Epidermal melanocyte (primary cell): ENCODE results near the gene KHDC3L.

Experiments used
- DNase-seq: peaks from one replicate; pipeline ENCODE4 v3.0.0; 2011; ENCODE audit warnings: low spot score; ENCODE audit not compliant: insufficient read length

KHDC3L gene, protein sequence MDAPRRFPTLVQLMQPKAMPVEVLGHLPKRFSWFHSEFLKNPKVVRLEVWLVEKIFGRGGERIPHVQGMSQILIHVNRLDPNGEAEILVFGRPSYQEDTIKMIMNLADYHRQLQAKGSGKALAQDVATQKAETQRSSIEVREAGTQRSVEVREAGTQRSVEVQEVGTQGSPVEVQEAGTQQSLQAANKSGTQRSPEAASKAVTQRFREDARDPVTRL

DNA sequence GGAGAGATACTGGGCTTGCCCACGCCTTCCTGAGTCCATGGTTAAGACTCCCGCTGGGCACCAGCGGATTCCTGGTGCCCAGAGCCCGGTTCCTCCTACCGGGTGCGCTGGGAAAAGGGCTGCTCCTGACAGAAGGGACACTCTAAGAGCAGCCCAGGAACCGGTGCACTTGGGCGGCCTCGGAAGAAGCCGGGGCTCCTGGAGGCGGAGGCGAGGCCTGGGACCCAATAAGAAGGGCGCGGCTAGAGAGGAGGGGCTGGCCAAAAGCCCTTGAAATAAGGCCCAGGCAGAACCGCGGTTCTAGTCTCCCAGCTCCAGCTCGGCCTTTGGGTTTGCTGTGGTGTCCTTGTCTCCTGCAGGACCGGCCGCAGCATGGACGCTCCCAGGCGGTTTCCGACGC is at the start of gene KHDC3L:
Gene KHDC3L (plus strand): TSS at position 301 of the 400 bp plus-strand sequence. CDS start 72 bp downstream, at position 373.
- no peak for DNase-seq

DNA sequence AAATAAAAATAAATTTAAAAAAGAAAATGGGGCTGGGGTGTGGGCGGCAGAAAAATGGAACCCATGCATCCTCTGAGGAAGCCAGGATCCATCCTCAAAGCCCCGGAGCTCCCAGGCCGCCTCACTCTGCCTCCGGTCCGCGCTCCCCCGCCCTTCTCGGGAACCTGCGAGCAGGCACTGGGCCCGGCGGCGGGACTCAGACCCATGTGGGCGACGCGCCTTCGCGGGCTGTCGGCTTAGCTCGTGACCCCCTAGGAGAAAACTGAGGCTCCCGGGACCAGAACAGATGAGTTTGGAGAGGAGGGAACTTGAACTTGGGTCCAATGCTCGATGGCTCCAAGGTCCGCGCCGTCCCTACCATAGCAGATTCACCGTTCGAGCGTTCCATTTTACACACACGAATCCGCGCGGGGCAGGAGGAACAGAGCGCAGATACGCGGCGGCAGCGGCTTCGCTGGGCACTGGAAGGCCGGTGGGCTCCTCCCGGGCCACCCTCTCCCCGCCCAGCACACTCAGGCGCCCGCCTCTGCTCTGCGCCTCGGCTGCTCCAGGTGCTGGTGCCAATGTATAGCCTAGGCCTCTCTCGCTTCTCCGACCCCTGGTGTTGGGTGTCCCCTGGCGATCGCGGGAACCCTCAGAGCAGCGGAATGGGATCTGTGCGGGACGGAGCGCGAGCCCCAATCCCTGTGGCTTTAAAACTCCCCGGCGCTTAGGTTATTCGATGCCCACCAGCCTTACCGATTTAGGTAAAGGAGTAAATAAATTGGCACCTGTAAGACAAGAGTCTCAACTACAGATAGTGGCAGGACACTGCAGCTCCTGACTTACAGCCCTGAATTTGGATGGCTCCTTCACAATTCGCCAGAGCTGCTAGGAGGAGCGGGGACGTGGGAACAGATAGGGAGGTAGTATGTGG is 47.6 kb upstream of the KHDC3L start:
- no peak for DNase-seq

DNA sequence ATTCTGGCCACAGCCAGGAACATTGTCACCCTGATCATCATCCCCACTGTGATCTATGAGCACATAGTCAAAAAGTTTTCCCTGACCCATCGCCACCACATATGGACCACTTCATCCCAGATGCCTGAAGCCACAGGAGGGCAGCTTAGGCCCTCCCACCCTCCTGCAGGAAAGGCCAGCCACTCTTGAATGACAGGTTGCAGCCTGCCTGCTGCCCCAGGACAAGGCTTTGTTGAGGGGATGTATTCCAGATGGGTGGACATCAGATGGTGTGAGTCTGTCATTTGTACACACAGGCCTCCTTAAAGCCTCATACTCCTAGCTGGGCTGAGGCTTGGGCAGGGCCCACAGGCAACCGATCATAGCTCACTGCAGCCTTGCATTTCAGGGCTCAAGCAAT is 39.1 kb upstream of the KHDC3L start:
- no peak for DNase-seq

DNA sequence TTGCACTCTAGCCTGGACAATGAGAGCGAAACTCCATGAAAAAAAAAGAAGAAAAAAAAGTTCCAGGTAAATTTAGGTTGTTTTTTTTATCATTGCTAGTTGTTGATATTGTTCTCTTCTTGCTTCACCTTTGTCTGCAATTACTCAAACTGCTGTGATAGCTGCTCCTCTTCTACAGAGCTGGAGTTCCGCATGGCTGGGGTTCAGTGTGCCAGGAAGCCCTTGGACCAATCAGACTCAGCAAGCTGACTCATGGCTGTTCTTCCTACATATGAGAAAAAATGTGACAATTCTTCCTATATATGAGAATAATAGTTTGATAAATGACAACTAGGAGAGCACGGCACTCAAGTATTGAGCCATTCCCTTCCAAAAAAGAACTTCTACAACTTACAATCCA is 36.8 kb upstream of the KHDC3L start:
- no peak for DNase-seq

DNA sequence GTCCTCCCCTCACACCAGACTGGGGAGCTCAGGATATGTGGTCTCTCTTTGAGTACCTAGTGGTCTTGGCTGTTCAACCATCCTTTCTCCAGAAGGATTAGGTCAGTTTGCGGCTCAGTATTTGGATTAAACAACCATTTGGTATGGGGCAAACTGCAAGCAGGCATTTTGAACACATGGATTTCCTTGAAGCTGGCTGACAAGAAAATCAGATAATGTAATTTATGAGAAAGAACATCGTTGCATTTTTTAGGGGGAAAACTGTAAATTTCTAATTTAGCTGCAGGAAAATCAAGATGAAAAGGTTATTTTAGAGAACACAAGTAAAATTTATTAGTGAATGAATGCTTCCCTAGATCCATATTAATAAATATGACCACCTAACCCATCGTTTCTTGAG is 33.7 kb upstream of the KHDC3L start:
- DNase-seq, result no peak

DNA sequence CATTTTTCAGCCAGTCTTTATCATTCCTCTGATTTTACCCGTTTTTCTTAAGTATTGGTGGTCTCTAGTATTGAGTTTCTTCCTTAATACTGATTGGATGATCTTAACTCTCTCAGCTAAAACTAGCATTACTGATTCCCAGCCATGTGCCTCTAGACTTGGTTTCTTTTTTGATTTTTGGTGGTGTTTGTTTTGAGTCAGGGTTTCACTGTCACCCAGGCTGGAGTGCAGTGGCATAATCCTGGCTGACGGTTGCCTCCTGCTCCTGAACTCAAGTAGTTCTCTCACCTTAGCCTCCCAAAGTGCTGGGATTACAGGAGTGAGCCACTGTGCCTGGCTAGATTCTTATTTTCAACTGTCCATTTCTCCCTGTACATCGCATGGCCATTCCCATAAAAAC is 33.3 kb upstream of the KHDC3L start:
- no peak for DNase-seq

DNA sequence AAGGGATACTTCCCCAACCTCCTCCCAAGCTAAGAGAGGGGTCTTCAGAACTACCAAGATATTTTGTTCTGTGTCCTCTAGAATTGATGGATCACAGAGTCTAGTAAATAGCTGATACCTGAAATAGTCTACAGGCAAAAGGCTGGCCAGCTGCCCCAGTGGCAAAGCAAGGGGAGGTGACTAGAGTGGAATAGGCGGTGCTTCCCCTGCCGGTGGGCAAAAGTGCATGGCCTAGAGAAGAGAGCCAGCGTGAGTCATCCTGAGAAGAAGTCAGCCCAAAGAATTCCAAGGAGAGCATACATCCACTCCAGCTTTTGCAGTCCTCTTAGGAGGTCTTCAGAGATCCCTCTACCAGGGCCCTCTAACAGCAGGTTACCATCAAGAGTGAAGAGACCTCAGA is 23.1 kb upstream of the KHDC3L start:
- no peak for DNase-seq

DNA sequence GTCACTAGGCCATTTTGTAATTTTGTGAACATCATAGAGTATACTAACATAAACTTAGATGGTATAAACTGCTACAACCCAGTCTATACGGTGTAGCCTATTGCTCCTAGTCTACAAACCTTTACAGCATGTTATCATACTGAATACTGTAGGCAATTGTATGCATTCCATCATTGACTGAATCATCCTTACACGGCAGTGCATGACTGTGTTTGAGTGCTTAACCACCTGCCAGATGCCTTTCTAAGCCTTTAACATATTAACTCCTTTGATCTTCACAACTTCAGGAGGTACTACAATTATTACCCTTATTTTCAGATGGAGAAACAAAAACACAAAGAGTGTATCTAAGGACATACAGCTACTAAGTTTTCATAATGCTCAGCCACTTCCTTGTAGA is 22.4 kb upstream of the KHDC3L start:
- no peak for DNase-seq

DNA sequence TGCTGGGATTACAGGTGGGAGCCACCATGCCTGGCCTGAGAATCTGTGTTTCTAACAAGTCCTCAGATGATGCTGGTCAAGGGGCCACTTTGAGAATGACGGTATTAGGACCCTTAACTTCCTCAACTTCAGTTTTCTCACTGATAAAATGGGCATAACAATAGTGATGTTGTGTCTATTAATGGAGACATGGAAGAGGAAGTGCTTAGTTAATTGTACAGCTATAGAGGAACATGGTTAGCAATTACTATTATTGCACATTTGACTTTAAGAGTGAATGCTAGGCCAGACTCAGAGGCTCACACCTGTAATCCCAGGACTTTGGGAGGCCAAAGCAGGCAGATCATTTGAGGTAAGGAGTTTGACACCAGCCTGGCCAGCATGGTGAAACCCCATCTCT is 21.1 kb upstream of the KHDC3L start:
- DNase-seq, result no peak

DNA sequence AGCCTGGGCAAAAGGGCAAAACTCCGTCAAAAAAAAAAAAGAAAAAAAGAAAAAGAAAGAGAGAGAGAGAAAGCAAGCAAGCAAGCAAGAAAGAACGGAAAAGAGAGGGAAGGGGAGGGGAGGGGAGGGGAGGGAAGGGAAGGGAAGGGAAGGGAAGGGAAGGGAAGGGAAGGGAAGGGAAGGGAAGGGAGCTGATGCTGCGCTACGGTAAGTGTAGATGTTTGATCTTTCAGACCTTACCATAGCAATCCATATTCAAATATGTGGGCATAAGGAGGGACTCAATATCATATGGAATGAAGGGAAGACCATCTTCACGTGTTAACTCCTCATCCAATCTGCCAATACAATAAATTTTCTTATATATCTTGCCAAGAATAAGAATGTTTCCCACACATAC is 20.3 kb upstream of the KHDC3L start:
- no peak for DNase-seq

DNA sequence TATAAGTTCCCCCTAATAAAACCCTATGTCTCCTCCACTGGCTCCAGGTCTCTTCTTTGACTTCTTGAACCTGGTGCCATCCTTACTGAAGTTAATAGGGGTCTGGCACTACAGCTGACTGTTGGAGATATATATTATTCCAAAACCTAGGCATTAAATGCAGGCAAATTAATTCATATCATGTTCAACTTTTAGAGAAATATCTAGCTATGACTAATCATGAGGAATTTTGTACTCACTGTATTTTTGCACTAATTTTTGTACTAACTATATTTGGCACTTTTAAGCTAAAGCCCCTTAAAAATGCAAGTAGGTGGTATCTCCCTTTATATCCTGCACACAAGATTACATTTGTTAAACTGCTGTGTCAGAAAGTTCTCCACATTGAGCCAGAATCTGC is 19.3 kb upstream of the KHDC3L start:
- no peak for DNase-seq

DNA sequence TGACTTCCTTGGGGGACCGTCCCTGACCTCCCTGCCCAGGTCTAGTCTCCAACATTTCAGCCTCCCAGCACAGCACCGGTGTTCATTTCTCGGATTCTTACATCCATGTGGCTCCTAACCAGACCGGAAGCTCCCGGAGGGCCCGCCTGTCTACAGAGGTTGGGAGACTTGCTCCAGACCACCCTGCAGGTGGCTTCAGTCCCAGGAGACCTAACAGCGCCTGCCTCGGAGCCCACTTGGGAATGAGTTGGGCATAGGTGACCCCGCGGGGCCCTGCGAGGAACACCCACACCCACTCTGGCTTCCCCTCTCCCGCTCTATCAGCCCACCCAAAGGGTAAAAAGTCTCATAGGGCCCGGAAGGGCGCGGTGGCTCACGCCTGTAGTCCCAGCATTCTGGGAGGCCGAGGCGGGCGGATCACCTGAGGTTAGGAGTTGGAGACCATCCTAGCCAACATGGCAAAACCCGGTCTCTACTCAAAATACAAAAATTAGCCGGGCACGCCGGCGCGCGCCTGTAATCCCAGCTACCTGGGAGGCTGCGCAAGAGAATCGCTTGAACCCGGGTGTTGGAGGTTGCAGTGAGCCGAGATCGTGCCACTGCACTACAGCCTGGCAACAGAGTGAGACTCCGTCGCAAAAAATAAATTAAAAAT is 13.8 kb upstream of the KHDC3L start:
- DNase-seq, result no peak

DNA sequence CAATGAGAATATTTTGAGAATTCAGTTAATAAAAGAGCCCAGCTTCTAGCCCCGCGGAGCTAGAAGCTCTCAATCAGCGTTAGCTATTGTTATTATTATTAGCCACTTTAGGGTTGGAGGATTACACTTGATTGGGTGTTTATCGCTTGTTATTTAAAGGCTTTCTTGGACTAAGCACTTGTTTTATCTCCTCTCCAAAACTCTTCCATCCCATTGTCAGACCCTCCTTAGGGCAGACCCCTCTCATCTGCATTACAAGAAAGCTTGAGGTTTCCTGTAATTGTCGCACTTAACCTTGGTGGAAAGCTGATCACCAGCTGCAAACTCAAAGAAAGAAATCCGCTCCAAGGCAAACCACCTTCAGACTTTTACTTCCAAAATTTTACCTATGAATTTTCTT is 13.1 kb upstream of the KHDC3L start:
- no peak for DNase-seq

DNA sequence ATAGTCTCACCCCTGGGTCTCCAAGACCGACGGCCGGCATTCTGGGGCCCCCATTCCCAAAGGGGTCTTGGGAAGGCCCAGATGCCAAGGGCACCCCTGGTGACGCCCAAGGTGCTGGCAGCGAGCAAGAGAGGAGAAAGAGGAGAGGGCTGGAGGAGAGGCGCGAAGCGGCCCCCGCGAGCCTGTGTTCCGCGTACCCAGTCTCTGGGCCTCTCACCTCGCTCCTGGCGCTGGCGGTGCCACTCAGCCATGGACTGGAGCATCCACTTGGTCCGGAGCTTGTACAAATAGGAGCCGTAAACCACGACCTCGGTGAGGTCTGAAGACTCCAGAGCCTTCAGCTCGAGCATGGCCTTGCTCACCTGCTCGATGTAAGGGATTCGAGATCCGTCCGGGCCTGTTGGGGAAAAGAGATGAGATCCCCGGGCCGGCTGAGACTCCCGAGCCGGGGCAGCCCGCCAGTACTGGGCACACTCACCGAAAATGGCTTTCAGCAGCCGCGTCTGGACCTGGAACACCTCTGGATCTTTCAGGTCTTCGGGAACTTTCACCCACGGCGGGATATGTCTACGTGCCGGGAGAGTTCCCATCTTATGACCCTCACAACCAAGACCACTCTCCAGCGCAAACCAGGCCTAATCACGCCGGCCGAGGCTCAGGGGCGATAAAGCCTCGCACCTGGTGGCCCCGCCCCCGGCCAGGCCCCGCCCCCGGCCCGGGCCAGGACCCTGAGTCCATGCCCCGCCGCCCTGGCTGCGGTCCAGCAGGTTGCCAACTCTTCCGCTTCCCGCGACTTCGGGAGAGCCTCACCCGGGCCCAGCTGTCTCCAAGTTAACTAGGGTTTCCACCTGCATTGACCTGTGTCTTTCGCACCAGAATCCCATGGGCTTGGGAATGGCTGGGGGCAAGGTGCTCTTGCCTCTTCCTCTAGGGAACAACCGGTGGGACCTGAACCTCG is 8.5 kb upstream of the KHDC3L start, which contains the start of gene DPPA5:
Gene DPPA5 (minus strand): TSS at position 641 of the 958 bp plus-strand sequence. CDS start 51 bp downstream, at position 590.
- no peak for DNase-seq

DNA sequence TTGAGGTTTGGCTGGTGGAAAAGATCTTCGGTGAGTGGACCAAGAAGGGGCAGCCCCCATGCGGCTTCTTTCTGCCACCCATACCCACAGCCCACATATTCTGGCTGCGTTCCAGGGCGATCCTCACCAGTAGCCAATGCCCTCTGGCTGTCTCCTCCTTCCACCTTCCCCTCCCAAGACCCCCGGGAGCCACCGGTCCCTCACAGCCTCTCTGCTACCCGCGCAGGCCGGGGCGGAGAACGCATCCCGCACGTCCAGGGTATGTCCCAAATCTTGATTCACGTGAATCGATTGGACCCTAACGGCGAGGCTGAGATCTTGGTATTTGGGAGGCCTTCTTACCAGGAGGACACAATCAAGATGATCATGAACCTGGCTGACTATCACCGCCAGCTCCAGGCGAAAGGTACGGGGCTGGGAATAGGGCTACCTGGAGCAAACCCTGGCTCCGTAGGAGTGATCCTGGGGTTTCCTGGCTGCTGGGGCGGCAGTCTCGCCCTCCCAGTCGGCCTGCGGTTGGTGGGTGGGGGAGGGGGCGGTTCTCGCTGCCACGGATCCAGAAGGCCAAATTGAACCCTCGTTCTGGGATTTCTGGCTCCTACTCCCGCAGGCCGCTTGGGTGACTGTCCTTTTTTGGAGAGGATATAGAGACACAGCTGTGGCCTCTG is 545 bp downstream of the KHDC3L start:
- no peak for DNase-seq

DNA sequence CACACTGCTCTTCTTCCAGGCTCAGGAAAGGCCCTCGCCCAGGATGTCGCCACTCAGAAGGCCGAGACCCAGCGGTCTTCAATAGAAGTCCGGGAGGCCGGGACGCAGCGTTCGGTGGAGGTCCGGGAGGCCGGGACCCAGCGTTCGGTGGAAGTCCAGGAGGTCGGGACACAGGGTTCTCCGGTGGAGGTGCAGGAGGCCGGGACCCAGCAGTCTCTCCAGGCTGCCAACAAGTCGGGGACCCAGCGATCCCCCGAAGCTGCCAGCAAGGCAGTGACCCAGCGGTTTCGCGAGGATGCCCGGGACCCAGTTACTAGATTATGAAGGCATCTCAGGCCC is 1.0 kb downstream of the KHDC3L start:
- DNase-seq, result no peak

DNA sequence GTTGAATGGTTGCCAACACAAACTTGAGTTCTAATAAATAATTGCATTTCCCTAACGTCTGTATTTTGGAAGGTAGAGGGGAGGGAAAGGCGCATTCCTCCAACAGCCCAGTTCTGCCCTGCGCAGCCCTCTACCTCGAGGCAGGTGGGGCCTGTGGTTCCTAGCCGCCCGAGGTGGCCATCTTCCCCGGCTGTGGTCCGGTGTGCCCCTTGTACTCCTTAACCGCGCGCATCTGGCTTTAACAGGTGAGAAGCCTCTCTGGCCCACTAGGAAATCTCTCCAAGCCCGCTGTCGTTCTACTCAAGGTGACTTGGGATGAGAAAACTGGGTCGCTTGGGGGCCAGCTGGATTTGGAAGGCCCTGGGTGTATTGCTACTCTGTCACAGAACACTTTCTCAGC is 1.7 kb downstream of the KHDC3L start:
- DNase-seq, result no peak

DNA sequence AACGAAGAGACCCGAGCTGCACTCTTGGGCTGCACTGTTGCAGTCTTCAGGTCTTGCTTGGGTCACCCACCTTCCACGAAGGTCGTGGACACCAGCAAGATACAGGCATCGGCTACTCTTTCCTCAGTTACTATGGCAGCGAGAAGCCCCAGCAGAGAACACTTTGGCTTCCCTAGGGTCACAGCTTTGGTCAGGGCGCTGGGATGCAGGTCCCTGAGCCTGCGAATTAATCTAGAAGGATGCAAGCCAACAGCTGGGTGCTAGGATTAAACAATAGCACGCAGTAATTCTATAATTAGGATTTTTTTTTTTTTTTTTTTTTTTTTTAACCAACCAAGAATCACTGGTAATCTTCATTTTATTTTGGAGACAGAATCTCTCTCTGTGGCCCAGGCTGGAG is 2.1 kb downstream of the KHDC3L start:
- no peak for DNase-seq

DNA sequence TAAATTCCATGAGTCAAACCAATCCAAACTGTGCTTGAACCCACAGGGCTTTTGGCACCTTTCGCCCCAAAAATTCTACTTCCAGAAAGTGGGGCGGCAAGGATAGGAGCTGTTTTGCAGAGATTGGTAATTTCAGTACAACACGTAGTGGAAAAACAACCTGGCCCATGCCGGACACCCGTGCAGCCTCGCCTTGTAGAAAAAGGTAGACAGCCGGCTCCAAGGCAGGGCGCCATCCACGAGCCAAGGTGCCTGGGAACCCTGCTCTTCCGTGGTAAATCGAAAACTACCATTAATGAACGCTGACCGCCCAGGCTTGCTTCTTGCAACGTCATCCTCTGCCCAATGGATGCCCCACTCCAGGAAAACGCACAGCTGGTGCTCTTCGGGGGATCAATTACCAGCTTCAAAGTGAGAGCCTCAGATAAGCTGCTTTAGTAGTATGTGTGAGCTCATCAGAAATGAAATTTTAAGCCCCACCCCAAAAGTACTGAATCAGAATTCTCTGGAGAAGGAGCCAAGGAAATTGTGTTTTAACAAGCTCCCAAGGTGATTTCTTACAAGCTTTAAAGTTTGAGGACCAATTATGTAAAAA is 5.4 kb downstream of the KHDC3L start:
- no peak for DNase-seq

DNA sequence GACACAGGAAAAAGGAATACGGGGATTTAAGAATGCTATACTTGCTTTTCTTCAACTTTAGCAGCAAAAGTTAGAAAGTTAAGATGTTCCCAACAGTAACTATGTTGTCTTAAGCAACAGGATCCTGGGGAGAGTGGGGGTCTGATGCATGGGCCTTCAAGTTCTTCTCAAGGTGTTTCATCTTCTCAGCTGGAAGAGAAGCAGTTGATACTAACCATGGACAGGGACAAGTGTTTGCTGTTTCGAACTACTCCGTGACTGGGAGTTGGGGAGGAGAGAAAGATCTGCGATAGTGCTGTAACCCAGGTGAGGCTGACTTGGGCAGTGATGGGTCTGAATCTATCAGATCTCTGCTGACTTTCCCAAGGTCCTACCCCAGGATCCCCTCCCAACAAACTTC is 6.2 kb downstream of the KHDC3L start:
- no peak for DNase-seq
